Liver (tissue), 9 donors: Measurements from ENCODE around the gene SLC2A10. TPM values are rescaled to one million over a fixed set of nuclear protein-coding genes. Genes with fewer than 3 reads are reported as not detected.
A peak's percentile ranks its signal among the peaks of the same experiment; 100 is the strongest.

ENCODE experiments used
- DNase-seq: peaks from one replicate; pipeline ENCODE4 v3.0.0-alpha.2; 2017; ENCODE audit warnings: low spot score
- H3K27ac ChIP-seq, 2 donors: one replicate each; pipeline ENCODE4 v1.7.0; 2013; ENCODE audit warnings: inconsistent platforms in 2 of 2, low read length in 2 of 2, control low read depth in 1 of 2, low read depth in 1 of 2, mild to moderate bottlenecking in 1 of 2
- H3K27me3 ChIP-seq, 4 donors: one replicate each; pipeline versions ENCODE4 v1.6.1 to v1.7.0; 2013; ENCODE audit warnings: low read length in 3 of 4, inconsistent platforms in 1 of 4, mild to moderate bottlenecking in 1 of 4, moderate library complexity in 1 of 4; ENCODE audit not compliant: control insufficient read depth in 4 of 4, insufficient read depth in 4 of 4
- H3K36me3 ChIP-seq, 4 donors: one replicate each; pipeline versions ENCODE4 v1.6.1 to v1.7.0; 2013; ENCODE audit warnings: low read length in 3 of 4, mild to moderate bottlenecking in 3 of 4, low read depth in 1 of 4, moderate library complexity in 1 of 4; ENCODE audit not compliant: control insufficient read depth in 4 of 4, insufficient read depth in 3 of 4
- H3K4me1 ChIP-seq, 4 donors: one replicate each; pipeline versions ENCODE4 v1.6.1 to v1.7.0; 2013; ENCODE audit warnings: low read length in 3 of 4, mild to moderate bottlenecking in 3 of 4, moderate library complexity in 1 of 4; ENCODE audit not compliant: control insufficient read depth in 4 of 4, insufficient read depth in 4 of 4
- H3K4me3 ChIP-seq, 3 donors: one replicate each; pipeline versions ENCODE4 v1.6.1 to v1.7.0; 2013; ENCODE audit warnings: low read length in 3 of 3, control low read depth in 1 of 3, low read depth in 1 of 3, mild to moderate bottlenecking in 1 of 3
- H3K9ac ChIP-seq, 2 donors: one replicate each; pipeline ENCODE4 v1.7.0; 2013; ENCODE audit warnings: low read length in 2 of 2, mild to moderate bottlenecking in 2 of 2, moderate library complexity in 2 of 2, control low read depth in 1 of 2, low read depth in 1 of 2
- H3K9me3 ChIP-seq, 4 donors: one replicate each; pipeline versions ENCODE4 v1.6.1 to v1.7.0; 2013; ENCODE audit warnings: low read length in 3 of 4; ENCODE audit not compliant: control insufficient read depth in 4 of 4
- EGR1 ChIP-seq, 2 donors: IDR thresholded peaks; 2 replicates each; pipeline ENCODE4 v1.6.1; 2016 to 2018; ENCODE audit warnings: antibody characterized with exemption in 2 of 2, low read depth in 2 of 2
- FOXA1 ChIP-seq: IDR thresholded peaks from 2 replicates; pipeline ENCODE4 v1.6.1; 2016; ENCODE audit warnings: antibody characterized with exemption
- FOXA2 ChIP-seq: IDR thresholded peaks from 2 replicates; pipeline ENCODE4 v1.6.1; 2016; ENCODE audit warnings: antibody characterized with exemption
- GABPA ChIP-seq, 2 donors: IDR thresholded peaks in 1 of 2; conservative IDR thresholded peaks in 1 of 2; 2 replicates each; pipeline ENCODE4 v1.6.1; 2016; ENCODE audit warnings: antibody characterized with exemption in 2 of 2, mild to moderate bottlenecking in 1 of 2, moderate library complexity in 1 of 2
- HNF4A ChIP-seq, 2 donors: conservative IDR thresholded peaks; 2 replicates each; pipeline ENCODE4 v1.6.1; 2016; ENCODE audit warnings: antibody characterized with exemption in 2 of 2, mild to moderate bottlenecking in 2 of 2
- JUND ChIP-seq, 2 donors: IDR thresholded peaks; 2 replicates each; pipeline ENCODE4 v1.6.1; 2016; ENCODE audit warnings: antibody characterized with exemption in 2 of 2
- NR2F2 ChIP-seq: IDR thresholded peaks from 2 replicates; pipeline ENCODE4 v1.6.1; 2016; ENCODE audit warnings: antibody characterized with exemption
- RAD21 ChIP-seq, 2 donors: IDR thresholded peaks; 2 replicates each; pipeline ENCODE4 v1.6.1; 2016; ENCODE audit warnings: antibody characterized with exemption in 2 of 2, mild to moderate bottlenecking in 2 of 2
- TAF1 ChIP-seq: conservative IDR thresholded peaks from 2 replicates; pipeline ENCODE4 v1.6.1; 2016; ENCODE audit warnings: antibody characterized with exemption, mild to moderate bottlenecking
- YY1 ChIP-seq: IDR thresholded peaks from 2 replicates; pipeline ENCODE4 v1.6.1; 2016; ENCODE audit warnings: antibody characterized with exemption, mild to moderate bottlenecking
- WGBS: extraction: QIAGEN DNeasy Blood & Tissue Kit; methylation state at CpG from one replicate; pipeline ENCODE4 v1.1.7; 2013; 5-methylcytosine and 5-hydroxymethylcytosine counted together
- polyA plus RNA-seq, 2 donors: library from polyadenylated mRNA; stranded (reverse) in 1 of 2; unstranded in 1 of 2; fragments of 200-250 nt in 1 of 2; fragments of >200 nt in 1 of 2; fragmentation: Nextera tagmentation in 1 of 2; extraction: Ambion mirVana in 1 of 2; gene quantifications; one replicate each; pipeline versions ENCODE4 v1.2.1 to v1.2.3, GENCODE V29; 2013 to 2015
- total RNA-seq, 2 donors: library from RNA; depleted of rRNA; stranded (reverse); fragments of >200 nt; gene quantifications; one replicate each; pipeline ENCODE4 v1.2.3, GENCODE V29; 2014
- TF ChIP-seq, protein P1 (sequence below): IDR thresholded peaks from 2 replicates; pipeline ENCODE4 v1.6.1; 2016; ENCODE audit warnings: antibody characterized with exemption
- TF ChIP-seq, protein P2 (sequence below): fragments of 150-350 bp; IDR thresholded peaks from 2 replicates; pipeline ENCODE4 v1.5.1; 2017; ENCODE audit warnings: improper control_type of control experiment, low read depth, low read length; ENCODE audit not compliant: missing input control
- TF ChIP-seq, protein P3 (sequence below): IDR thresholded peaks from 2 replicates; pipeline ENCODE4 v1.6.1; 2016; ENCODE audit warnings: antibody characterized with exemption
- donor health status: healthy.
- donor health status: healthy.
- donor health status: healthy.
- donor health status: healthy.
- donor health status: healthy.

SLC2A10 gene
- total and polyA plus RNA-seq, 4 donors, result 8.0 to 79.7 (median 26.7) TPM

DNA sequence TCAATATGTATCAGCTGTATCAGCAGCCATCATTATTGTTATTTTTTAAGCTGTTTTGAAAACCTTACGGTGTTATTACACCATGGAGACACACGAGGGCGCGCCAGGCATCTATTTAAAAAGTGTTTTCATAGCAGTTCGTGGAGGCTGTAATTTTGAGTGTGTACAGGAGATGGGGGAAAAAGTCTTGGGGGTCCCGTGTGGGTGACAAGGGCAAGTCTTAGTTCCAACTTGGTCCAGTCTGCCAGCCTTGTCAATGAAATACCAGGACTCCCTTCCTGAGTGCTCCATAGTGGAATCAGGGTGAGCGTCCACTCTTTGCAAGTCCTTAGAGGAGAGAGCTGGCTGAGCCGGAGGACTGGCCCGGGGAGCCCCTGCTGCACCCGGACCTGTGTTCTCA, 43.3 kb downstream of the SLC2A10 start:
- 16% methylated on average over 10 of the region's 10 CpGs for WGBS
- TF ChIP-seq YY1 (no peak), NR2F2 (no peak), EGR1 (IDR thresholded peaks at IDR 0.05; ENCODE audit: low read depth in 2 of 2) (no peak), RAD21 (IDR thresholded peaks at IDR 0.05) (peak; percentile 75 to 81), JUND (IDR thresholded peaks at IDR 0.05) (no peak), FOXA2 (no peak), TAF1 (no peak), HNF4A (conservative IDR thresholded peaks at IDR 0.05) (no peak)
- TF ChIP-seq, protein P1, sequence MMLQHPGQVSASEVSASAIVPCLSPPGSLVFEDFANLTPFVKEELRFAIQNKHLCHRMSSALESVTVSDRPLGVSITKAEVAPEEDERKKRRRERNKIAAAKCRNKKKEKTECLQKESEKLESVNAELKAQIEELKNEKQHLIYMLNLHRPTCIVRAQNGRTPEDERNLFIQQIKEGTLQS, result no peak
- TF ChIP-seq, protein P2, sequence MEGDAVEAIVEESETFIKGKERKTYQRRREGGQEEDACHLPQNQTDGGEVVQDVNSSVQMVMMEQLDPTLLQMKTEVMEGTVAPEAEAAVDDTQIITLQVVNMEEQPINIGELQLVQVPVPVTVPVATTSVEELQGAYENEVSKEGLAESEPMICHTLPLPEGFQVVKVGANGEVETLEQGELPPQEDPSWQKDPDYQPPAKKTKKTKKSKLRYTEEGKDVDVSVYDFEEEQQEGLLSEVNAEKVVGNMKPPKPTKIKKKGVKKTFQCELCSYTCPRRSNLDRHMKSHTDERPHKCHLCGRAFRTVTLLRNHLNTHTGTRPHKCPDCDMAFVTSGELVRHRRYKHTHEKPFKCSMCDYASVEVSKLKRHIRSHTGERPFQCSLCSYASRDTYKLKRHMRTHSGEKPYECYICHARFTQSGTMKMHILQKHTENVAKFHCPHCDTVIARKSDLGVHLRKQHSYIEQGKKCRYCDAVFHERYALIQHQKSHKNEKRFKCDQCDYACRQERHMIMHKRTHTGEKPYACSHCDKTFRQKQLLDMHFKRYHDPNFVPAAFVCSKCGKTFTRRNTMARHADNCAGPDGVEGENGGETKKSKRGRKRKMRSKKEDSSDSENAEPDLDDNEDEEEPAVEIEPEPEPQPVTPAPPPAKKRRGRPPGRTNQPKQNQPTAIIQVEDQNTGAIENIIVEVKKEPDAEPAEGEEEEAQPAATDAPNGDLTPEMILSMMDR, result peak; percentile 71
- peak; percentile 46 for DNase-seq
- Histone ChIP-seq H3K36me3 (no peaks in the 10 kb centered on the region), H3K27me3 (no peaks in the 10 kb centered on the region), H3K9me3 (no peaks in the 10 kb centered on the region), H3K4me3 (no peak overlapping the region), H3K9ac (no peak overlapping the region), H3K4me1 (no peaks in the 10 kb centered on the region), H3K27ac (no peak overlapping the region)

DNA sequence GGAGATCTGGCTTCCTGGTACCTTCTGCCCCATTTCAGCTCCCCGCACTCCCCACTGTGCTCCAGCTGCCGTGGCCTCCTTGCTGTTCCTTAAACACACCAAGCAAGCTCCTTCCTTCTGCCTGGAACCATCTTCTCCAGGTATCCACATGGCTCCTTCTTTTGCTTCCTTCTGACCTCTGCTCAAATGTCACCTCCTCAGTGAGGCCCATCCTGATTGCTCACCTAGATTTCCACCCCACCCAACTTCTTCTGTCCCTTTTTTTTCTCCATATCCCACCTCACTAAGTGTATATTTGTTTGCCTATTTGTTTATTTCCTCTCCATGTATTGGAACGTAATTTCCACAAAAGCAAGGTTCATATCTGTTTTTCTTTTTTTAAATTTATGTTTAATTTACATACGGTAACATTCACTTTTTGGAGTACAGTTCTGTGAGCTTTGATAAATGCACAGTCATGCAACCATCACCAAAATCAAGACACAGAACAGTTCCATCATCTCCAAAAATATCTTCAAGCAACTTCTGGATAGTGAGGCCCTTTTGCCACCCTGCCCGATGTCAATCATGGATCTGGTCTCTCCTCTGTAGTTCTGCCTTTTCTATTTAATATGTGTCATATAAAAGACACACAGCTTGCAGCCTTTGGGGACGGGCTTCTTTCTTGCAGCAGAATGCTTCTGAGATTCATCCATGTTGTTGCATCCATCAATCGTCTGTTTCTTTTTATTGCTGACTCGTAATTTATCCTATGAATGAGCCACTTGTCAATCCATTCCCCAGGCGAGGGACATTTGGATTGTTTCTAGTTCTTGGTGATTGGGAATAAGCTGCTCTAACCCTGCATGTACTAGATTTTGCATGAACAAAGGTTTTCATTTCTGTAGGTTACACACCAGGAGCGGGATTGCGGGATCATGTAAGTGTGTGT, 46.3 kb downstream of the SLC2A10 start:
- no peaks in the 10 kb centered on the region for H3K9me3 ChIP-seq
- no peaks in the 10 kb centered on the region for H3K36me3 ChIP-seq
- no peak overlapping the region for H3K4me3 ChIP-seq
- 91% methylated on average over 11 of the region's 11 CpGs for WGBS
- H3K27ac ChIP-seq, result no peak overlapping the region
- no peaks in the 10 kb centered on the region for H3K27me3 ChIP-seq
- no peak for TF ChIP-seq FOXA1
- TF ChIP-seq NR2F2, result no peak
- TF ChIP-seq, protein P3, sequence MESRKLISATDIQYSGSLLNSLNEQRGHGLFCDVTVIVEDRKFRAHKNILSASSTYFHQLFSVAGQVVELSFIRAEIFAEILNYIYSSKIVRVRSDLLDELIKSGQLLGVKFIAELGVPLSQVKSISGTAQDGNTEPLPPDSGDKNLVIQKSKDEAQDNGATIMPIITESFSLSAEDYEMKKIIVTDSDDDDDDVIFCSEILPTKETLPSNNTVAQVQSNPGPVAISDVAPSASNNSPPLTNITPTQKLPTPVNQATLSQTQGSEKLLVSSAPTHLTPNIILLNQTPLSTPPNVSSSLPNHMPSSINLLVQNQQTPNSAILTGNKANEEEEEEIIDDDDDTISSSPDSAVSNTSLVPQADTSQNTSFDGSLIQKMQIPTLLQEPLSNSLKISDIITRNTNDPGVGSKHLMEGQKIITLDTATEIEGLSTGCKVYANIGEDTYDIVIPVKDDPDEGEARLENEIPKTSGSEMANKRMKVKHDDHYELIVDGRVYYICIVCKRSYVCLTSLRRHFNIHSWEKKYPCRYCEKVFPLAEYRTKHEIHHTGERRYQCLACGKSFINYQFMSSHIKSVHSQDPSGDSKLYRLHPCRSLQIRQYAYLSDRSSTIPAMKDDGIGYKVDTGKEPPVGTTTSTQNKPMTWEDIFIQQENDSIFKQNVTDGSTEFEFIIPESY, result no peak
- TF ChIP-seq, protein P1, result no peak
- TF ChIP-seq JUND (IDR thresholded peaks at IDR 0.05), result no peak
- no peak for TF ChIP-seq YY1
- TF ChIP-seq TAF1, result no peak
- no peak for TF ChIP-seq HNF4A (conservative IDR thresholded peaks at IDR 0.05)
- no peak for TF ChIP-seq GABPA (IDR thresholded peaks at IDR 0.05 in 1 of 2, conservative IDR thresholded peaks at IDR 0.05 in 1 of 2)
- TF ChIP-seq, protein P2, result no peak
- DNase-seq, result no peak
- H3K9ac ChIP-seq, result no peak overlapping the region
- no peaks in the 10 kb centered on the region for H3K4me1 ChIP-seq
